Measurements from ENCODE around the gene EN1. TPM values are rescaled to one million over a fixed set of nuclear protein-coding genes. Genes with fewer than 3 reads are reported as not detected.

EN1 gene
- total and polyA plus RNA-seq, 2 of the 4 experiments (the other 2 are of a cell fraction) = not detected

DNA sequence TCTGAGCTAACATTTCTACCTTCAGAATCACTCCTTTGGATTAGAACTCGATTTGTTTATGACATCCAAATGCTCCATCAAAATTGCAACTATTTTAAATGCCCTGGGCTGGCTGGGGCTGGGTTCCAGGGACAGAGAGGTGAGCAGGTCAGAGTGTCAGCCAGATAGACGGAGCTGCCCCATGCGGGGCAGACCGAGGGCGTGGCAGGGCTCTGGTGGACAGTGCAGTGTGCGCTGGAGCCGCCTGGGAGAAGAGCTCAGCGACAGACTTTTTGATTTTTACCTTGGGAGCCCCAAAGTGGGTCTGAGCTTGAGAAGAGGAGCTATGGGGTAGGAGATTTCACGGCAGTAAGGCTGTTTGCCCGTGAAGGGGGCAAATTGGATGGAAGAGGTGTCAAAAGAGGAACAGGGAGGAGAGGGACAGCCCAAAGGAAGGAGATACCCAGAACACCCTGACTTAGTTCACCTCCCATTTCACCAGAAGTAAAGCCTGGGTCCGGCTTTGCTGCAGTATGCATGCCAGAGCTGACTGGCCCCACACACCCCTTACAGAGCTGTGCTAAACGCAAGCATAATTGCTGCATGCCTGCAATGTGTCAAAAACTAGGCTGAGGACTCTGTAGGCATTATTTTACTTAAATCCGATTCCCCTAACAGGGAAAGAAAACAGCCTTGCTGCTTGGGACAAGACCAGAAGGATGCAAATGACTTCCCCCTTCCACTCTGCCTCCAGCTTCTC, 33.7 kb downstream of the EN1 start:
- Histone ChIP-seq H3K14ac (replicated peaks; ENCODE audit: low read depth, low read length) (no peak overlapping the region), H4K5ac (ENCODE audit: low read depth, low read length) (no peak overlapping the region), H3K23ac (ENCODE audit: low read depth, low read length) (no peak overlapping the region), H2BK5ac (ENCODE audit: low read depth, low read length, poor library complexity, severe bottlenecking) (no peak overlapping the region), H3K27me3 (ENCODE audit: control insufficient read depth, insufficient read depth, low read length) (peaks cover 15% of the 10 kb centered on the region), H3K4me2 (ENCODE audit: low read depth, low read length) (no peak overlapping the region), H3K27ac (ENCODE audit: insufficient read depth, low read length) (no peak overlapping the region), H4K20me1 (ENCODE audit: insufficient read depth, low read length) (no peaks in the 10 kb centered on the region), H2BK15ac (ENCODE audit: low read depth, low read length) (no peak overlapping the region), H3K9me3 (ENCODE audit: control insufficient read depth, insufficient read depth, low read length) (no peaks in the 10 kb centered on the region), H3K56ac (ENCODE audit: extremely low read depth, insufficient read depth, low read length) (no peak overlapping the region), H2AK5ac (ENCODE audit: low read depth, low read length) (no peak overlapping the region), H3K9ac (ENCODE audit: low read depth, low read length) (no peak overlapping the region), H2AFZ (replicated peaks; ENCODE audit: low read length, poor library complexity) (no peak overlapping the region), H3K79me1 (ENCODE audit: low read depth in 1 of 2, low read length in 2 of 2) (no peaks in the 10 kb centered on the region), H3K4me3 (ENCODE audit: insufficient read depth, low read depth, low read length) (no peak overlapping the region), H3K9me1 (ENCODE audit: insufficient read depth, low read length) (no peaks in the 10 kb centered on the region), H3K4ac (ENCODE audit: low read depth, low read length) (no peak overlapping the region), H2BK20ac (ENCODE audit: low read depth, low read length) (no peak overlapping the region), H2AK9ac (replicated peaks; ENCODE audit: low read depth, low read length, poor library complexity) (no peak overlapping the region), H3K18ac (ENCODE audit: low read depth, low read length) (no peak overlapping the region), H4K8ac (ENCODE audit: low read depth in 2 of 2, low read length in 2 of 2) (no peak overlapping the region), H2BK120ac (ENCODE audit: low read depth, low read length) (no peak overlapping the region), H4K91ac (ENCODE audit: insufficient read depth, low read depth, low read length) (no peak overlapping the region), H3K4me1 (ENCODE audit: control insufficient read depth, insufficient read depth, low read length) (no peaks in the 10 kb centered on the region), H3K36me3 (ENCODE audit: control insufficient read depth, insufficient read depth, low read length) (no peaks in the 10 kb centered on the region)
- ChIA-PET POLR2A (ENCODE audit: unreplicated experiment) (no interaction called here), CTCF (no interaction called here)
- intact Hi-C loops (cut with micrococcal nuclease) = no loop called here
- no TSS peak for BruUV-seq (replicated peaks)
- DNase-seq (no peak), ATAC-seq (ENCODE audit: low read depth) (no peak)
- in situ Hi-C loops (cut with MboI; ENCODE audit: low sequenced_read_pairs) = no loop called here
- no peak for TF ChIP-seq CTCF (conservative IDR thresholded peaks at IDR 0.05; ENCODE audit: low read depth, low read length)
- TF ChIP-seq RAD21 (IDR thresholded peaks at IDR 0.05; ENCODE audit: low read length) = no peak
- TF ChIP-seq, protein P1, sequence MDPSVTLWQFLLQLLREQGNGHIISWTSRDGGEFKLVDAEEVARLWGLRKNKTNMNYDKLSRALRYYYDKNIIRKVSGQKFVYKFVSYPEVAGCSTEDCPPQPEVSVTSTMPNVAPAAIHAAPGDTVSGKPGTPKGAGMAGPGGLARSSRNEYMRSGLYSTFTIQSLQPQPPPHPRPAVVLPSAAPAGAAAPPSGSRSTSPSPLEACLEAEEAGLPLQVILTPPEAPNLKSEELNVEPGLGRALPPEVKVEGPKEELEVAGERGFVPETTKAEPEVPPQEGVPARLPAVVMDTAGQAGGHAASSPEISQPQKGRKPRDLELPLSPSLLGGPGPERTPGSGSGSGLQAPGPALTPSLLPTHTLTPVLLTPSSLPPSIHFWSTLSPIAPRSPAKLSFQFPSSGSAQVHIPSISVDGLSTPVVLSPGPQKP (IDR thresholded peaks at IDR 0.05; ENCODE audit: borderline replicate concordance, low read depth, low read length) = no peak
- dilution Hi-C loops (cut with HindIII; ENCODE audit: low sequenced_read_pairs, unreplicated experiment) = no loop called here
- 10% methylated on average over 2 of the region's 13 CpGs; no CpG with 5 or more reads in 1 of the 2 experiments for WGBS, 2 experiments (ENCODE audit: extremely low coverage in 2 of 2, insufficient read length in 1 of 2)

All from IMR-90 (cell line).